Measurements from ENCODE around the gene ARHGAP19.

The ARHGAP19 gene

GRCh38 chr10:97196223-97197029, 96.0 kb downstream of the ARHGAP19 start (continued):
- TF ChIP-seq ZBTB49 (tag by site-specific recombination; IDR thresholded peaks at IDR 0.05; ENCODE audit: low read depth) (no peak), ZNF324 (tag by site-specific recombination; IDR thresholded peaks at IDR 0.05) (peak; percentile 69; the same call in 1 of the 2 replicates), ZNF76 (tag by site-specific recombination; IDR thresholded peaks at IDR 0.05; ENCODE audit: borderline replicate concordance, low read depth) (peak; percentile 46; the same call in 1 of the 2 replicates), ZNF398 (tag by site-specific recombination; IDR thresholded peaks at IDR 0.05) (peak; percentile 76), PATZ1 (tag by site-specific recombination; IDR thresholded peaks at IDR 0.05) (peak; percentile 81), ZFHX2 (tag by site-specific recombination; conservative IDR thresholded peaks at IDR 0.05) (peak; percentile 25), ZNF561 (tag by site-specific recombination; IDR thresholded peaks at IDR 0.05; ENCODE audit: borderline replicate concordance) (peak; percentile 61; the same call in 1 of the 2 replicates), ZIC2 (tag by site-specific recombination; IDR thresholded peaks at IDR 0.05) (peak; percentile 28; the same call in 1 of the 2 replicates), SCRT1 (tag by site-specific recombination; IDR thresholded peaks at IDR 0.05; ENCODE audit: borderline replicate concordance) (no peak), ZBTB8A (tag by site-specific recombination; IDR thresholded peaks at IDR 0.05) (peak; percentile 57; the same call in 1 of the 2 replicates), MEIS1 (CRISPR knock-in tag; IDR thresholded peaks at IDR 0.05; ENCODE audit: borderline replicate concordance) (no peak), KLF8 (tag by site-specific recombination; IDR thresholded peaks at IDR 0.05) (peak; percentile 63; the same call in 1 of the 2 replicates), ZNF558 (tag by site-specific recombination; IDR thresholded peaks at IDR 0.05) (peak; percentile 29; the same call in 1 of the 2 replicates), ZNF843 (tag by site-specific recombination; IDR thresholded peaks at IDR 0.05) (no peak), PRDM10 (tag by site-specific recombination; IDR thresholded peaks at IDR 0.05) (peak; percentile 92), ZNF157 (tag by site-specific recombination; IDR thresholded peaks at IDR 0.05) (no peak), ZNF623 (tag by site-specific recombination; IDR thresholded peaks at IDR 0.05) (no peak), INSM2 (tag by site-specific recombination; IDR thresholded peaks at IDR 0.05) (no peak), ZNF335 (tag by site-specific recombination; conservative IDR thresholded peaks at IDR 0.05) (peak; percentile 94), ZFP37 (tag by site-specific recombination; IDR thresholded peaks at IDR 0.05) (0 out of 2 replicates have a peak, but pooled peaks have one; percentile 29), SP7 (tag by site-specific recombination; IDR thresholded peaks at IDR 0.05) (peak; percentile 60; the same call in 1 of the 2 replicates), ZNF664 (tag by site-specific recombination; IDR thresholded peaks at IDR 0.05) (peak; percentile 93), ZNF112 (tag by site-specific recombination; IDR thresholded peaks at IDR 0.05) (no peak), ZNF366 (tag by site-specific recombination; conservative IDR thresholded peaks at IDR 0.05) (peak; percentile 79), ZNF660 (tag by site-specific recombination; IDR thresholded peaks at IDR 0.05) (0 out of 2 replicates have a peak, but pooled peaks have one; percentile 37), ZNF23 (tag by site-specific recombination; IDR thresholded peaks at IDR 0.05; ENCODE audit: borderline replicate concordance) (no peak), ZNF341 (tag by site-specific recombination; IDR thresholded peaks at IDR 0.05; ENCODE audit: low read depth) (peak; percentile 66), GLIS2 (tag by site-specific recombination; IDR thresholded peaks at IDR 0.05) (peak; percentile 78)
